Kidney epithelial cell (primary cell): ENCODE results near the gene BTBD17. TPM values are rescaled to one million over a fixed set of nuclear protein-coding genes. Genes with fewer than 3 reads are reported as not detected.

Source experiments
- DNase-seq: peaks from one replicate; pipeline ENCODE4 v3.0.0-alpha.2; 2010; ENCODE audit warnings: low read depth
- H3K27me3 ChIP-seq: 2 replicates; pipeline ENCODE4 v1.6.0; 2011; ENCODE audit warnings: low read length; ENCODE audit not compliant: control insufficient read depth, insufficient read depth
- H3K36me3 ChIP-seq: 2 replicates; pipeline ENCODE4 v1.5.1; 2011; ENCODE audit warnings: low read length; ENCODE audit not compliant: control insufficient read depth, insufficient read depth
- H3K4me3 ChIP-seq: 2 replicates; pipeline ENCODE4 v1.5.1; 2011; ENCODE audit warnings: low read depth, mild to moderate bottlenecking, control low read depth, low read length
- CTCF ChIP-seq: IDR thresholded peaks from 2 replicates; pipeline ENCODE4 v1.5.1; 2011; ENCODE audit warnings: mild to moderate bottlenecking, moderate library complexity, low read length, control low read depth, inconsistent platforms; ENCODE audit not compliant: insufficient read depth, poor library complexity, severe bottlenecking
- total RNA-seq: library from RNA; depleted of rRNA; stranded (reverse); fragments of >200 nt; gene quantifications from 2 replicates; pipeline ENCODE4 v1.2.3, GENCODE V29; 2015

The BTBD17 gene
- total RNA-seq, 1 donor from 2014 or later, result not detected

GRCh38 chr17:74328487-74328886 is 33.2 kb downstream of the BTBD17 start:
- Histone ChIP-seq H3K36me3 (no peaks in the 10 kb centered on the region), H3K4me3 (no peak overlapping the region), H3K27me3 (peaks cover 27% of the 10 kb centered on the region)
- no peak for TF ChIP-seq CTCF
- no peak for DNase-seq

GRCh38 chr17:74326506-74326905 is 35.2 kb downstream of the BTBD17 start:
- TF ChIP-seq CTCF, result no peak
- H3K4me3 ChIP-seq, result no peak overlapping the region
- no peak for DNase-seq
- peaks cover 26% of the 10 kb centered on the region for H3K27me3 ChIP-seq
- no peaks in the 10 kb centered on the region for H3K36me3 ChIP-seq

GRCh38 chr17:74325743-74326379 is 35.8 kb downstream of the BTBD17 start, which contains the start of gene KIF19:
Gene KIF19, plus strand, starts transcription at chr17:74326226. Its CDS starts 124 bp downstream, at chr17:74326350.
- no peak for DNase-seq
- H3K27me3 ChIP-seq, result peaks cover 26% of the 10 kb centered on the region
- no peak within 1 kb of the TSS for H3K4me3 ChIP-seq
- TF ChIP-seq CTCF, result no peak
- H3K36me3 ChIP-seq, result no peaks in the 10 kb centered on the region

- TF ChIP-seq CTCF, result no peak
- Histone ChIP-seq H3K4me3 (no peak overlapping the region), H3K27me3 (peaks cover 26% of the 10 kb centered on the region)
Measured at GRCh38 chr17:74325376-74325742, 36.3 kb downstream of the BTBD17 start.

GRCh38 chr17:74324521-74324920 is 37.1 kb downstream of the BTBD17 start:
- peaks cover 26% of the 10 kb centered on the region for H3K27me3 ChIP-seq
- TF ChIP-seq CTCF, result no peak
- H3K36me3 ChIP-seq, result no peaks in the 10 kb centered on the region
- DNase-seq, result no peak
- H3K4me3 ChIP-seq, result no peak overlapping the region

More at GRCh38 chr17:74325376-74325742, 36.3 kb downstream of the BTBD17 start:
- no peak for DNase-seq
- H3K36me3 ChIP-seq, result no peaks in the 10 kb centered on the region

- no peak for TF ChIP-seq CTCF
- H3K27me3 ChIP-seq, result peaks cover 6% of the 10 kb centered on the region
- no peak for DNase-seq
Measured at GRCh38 chr17:74318391-74318790, 43.3 kb downstream of the BTBD17 start.

More at GRCh38 chr17:74318391-74318790, 43.3 kb downstream of the BTBD17 start:
- Histone ChIP-seq H3K4me3 (no peak overlapping the region), H3K36me3 (no peaks in the 10 kb centered on the region)
